ENCODE measurements around the gene TNXB. TPM values are rescaled to one million over a fixed set of nuclear protein-coding genes. Genes with fewer than 3 reads are reported as not detected.
A peak's percentile ranks its signal among the peaks of the same experiment; 100 is the strongest.

The TNXB gene, protein sequence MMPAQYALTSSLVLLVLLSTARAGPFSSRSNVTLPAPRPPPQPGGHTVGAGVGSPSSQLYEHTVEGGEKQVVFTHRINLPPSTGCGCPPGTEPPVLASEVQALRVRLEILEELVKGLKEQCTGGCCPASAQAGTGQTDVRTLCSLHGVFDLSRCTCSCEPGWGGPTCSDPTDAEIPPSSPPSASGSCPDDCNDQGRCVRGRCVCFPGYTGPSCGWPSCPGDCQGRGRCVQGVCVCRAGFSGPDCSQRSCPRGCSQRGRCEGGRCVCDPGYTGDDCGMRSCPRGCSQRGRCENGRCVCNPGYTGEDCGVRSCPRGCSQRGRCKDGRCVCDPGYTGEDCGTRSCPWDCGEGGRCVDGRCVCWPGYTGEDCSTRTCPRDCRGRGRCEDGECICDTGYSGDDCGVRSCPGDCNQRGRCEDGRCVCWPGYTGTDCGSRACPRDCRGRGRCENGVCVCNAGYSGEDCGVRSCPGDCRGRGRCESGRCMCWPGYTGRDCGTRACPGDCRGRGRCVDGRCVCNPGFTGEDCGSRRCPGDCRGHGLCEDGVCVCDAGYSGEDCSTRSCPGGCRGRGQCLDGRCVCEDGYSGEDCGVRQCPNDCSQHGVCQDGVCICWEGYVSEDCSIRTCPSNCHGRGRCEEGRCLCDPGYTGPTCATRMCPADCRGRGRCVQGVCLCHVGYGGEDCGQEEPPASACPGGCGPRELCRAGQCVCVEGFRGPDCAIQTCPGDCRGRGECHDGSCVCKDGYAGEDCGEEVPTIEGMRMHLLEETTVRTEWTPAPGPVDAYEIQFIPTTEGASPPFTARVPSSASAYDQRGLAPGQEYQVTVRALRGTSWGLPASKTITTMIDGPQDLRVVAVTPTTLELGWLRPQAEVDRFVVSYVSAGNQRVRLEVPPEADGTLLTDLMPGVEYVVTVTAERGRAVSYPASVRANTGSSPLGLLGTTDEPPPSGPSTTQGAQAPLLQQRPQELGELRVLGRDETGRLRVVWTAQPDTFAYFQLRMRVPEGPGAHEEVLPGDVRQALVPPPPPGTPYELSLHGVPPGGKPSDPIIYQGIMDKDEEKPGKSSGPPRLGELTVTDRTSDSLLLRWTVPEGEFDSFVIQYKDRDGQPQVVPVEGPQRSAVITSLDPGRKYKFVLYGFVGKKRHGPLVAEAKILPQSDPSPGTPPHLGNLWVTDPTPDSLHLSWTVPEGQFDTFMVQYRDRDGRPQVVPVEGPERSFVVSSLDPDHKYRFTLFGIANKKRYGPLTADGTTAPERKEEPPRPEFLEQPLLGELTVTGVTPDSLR (N-terminal part only)
- 3.4 and 6.0 TPM in 2 replicates for total RNA-seq (2014; rRNA removed; shearing (Covaris generic))
- polyA plus RNA-seq (2016; fragmentation: Nextera tagmentation; extraction: Ambion mirVana) = 1.1 and 2.0 TPM in 2 replicates
- long read RNA-seq = 0 reads

DNA sequence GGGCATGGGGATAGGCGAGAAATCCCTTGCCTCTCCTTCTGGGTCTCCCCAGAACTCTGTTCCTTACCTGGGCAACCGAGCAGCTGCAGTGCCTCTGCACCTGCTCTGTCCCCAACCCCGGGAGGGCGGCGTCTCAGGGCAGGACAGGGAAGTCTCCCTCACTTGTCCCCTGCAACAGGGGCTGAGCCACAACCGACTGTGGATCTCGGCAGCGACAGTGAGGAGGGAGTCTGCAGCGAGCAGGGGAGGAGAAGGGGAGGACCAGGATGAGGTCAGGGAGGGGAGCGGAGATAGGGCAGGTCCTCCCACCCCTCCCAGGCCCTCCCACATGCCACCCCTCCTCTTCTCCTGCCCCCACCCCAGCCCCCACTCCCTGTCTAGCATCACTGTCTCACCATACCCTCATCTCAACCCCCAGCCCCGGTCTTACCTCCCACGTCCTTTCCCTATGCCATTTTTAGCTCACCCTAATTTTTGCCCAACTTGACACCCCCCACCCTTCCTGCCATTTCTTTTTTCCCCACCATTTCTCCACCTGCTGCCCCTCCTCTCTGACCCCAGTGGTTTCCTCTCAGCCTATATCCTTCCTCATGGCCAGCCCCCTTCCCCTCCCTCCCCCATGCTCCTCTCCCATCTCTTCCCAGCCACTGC, at the start of gene TNXB:
Gene TNXB, minus strand, starts transcription at position 225 of the 651 bp plus-strand sequence. CDS start 11,140 bp downstream, outside the sequence.
- Histone ChIP-seq H3K79me2 (replicated peaks; ENCODE audit: insufficient read depth) (no peaks in the 10 kb centered on the region), H3K36me3 (ENCODE audit: insufficient read depth) (no peaks in the 10 kb centered on the region), H3K27ac (ENCODE audit: low read depth) (no peak within 1 kb of the TSS), H2AFZ (no peak within 1 kb of the TSS), H4K20me1 (replicated peaks; ENCODE audit: insufficient read depth) (no peaks in the 10 kb centered on the region; the same call in none of the 2 replicates), H3K9me2 (ENCODE audit: insufficient read depth) (no peaks in the 10 kb centered on the region; the same call in 1 of the 2 replicates), H3K4me2 (peak within 1 kb of the TSS; percentile 68), H3K4me1 (ENCODE audit: insufficient read depth) (peaks cover 13% of the 10 kb centered on the region; the same call in 1 of the 2 replicates), H3K4me3 (peak within 1 kb of the TSS; percentile 41; the same call in 1 of the 2 replicates), H3K27me3 (ENCODE audit: insufficient read depth) (peaks cover 8% of the 10 kb centered on the region; the same call in 1 of the 2 replicates), H3F3A (replicated peaks; ENCODE audit: low read depth) (no peaks in the 10 kb centered on the region)
- ATAC-seq (peak; percentile 18), DNase-seq (ENCODE audit: low spot score) (no peak)
- peaks cover 21% of the 10 kb centered on the region for H3K27me3 Mint-ChIP-seq (ENCODE audit: insufficient read depth, low read depth, poor library complexity)
- no peak within 1 kb of the TSS; the same call in 1 of the 2 replicates for H3K27ac Mint-ChIP-seq
- H3K9me3 Mint-ChIP-seq = no peaks in the 10 kb centered on the region; the same call in 2 of the 3 replicates
- H3K4me1 Mint-ChIP-seq = peaks cover 23% of the 10 kb centered on the region
- H3K36me3 Mint-ChIP-seq (ENCODE audit: low read depth) = peaks cover 3% of the 10 kb centered on the region; the same call in 1 of the 3 replicates
- peak within 1 kb of the TSS; percentile 45 for H3K4me3 Mint-ChIP-seq
- TF ChIP-seq JUNB (IDR thresholded peaks at IDR 0.05; ENCODE audit: unreplicated experiment) (no peak), CTCF (conservative IDR thresholded peaks at IDR 0.05; ENCODE audit: low read depth in 2 of 2) (no peak), NANOG (IDR thresholded peaks at IDR 0.05; ENCODE audit: borderline replicate concordance) (no peak), REST (IDR thresholded peaks at IDR 0.05; ENCODE audit: unreplicated experiment) (no peak), EZH2 (IDR thresholded peaks at IDR 0.05; ENCODE audit: low read depth, unreplicated experiment) (no peak), EZH2phosphoT487 (IDR thresholded peaks at IDR 0.05; ENCODE audit: unreplicated experiment) (no peak), POLR2AphosphoS5 (IDR thresholded peaks at IDR 0.05; ENCODE audit: low read depth) (no peak), ZNF331 (CRISPR knock-in tag; IDR thresholded peaks at IDR 0.05; ENCODE audit: low read depth) (no peak)
- TF ChIP-seq, protein P1, sequence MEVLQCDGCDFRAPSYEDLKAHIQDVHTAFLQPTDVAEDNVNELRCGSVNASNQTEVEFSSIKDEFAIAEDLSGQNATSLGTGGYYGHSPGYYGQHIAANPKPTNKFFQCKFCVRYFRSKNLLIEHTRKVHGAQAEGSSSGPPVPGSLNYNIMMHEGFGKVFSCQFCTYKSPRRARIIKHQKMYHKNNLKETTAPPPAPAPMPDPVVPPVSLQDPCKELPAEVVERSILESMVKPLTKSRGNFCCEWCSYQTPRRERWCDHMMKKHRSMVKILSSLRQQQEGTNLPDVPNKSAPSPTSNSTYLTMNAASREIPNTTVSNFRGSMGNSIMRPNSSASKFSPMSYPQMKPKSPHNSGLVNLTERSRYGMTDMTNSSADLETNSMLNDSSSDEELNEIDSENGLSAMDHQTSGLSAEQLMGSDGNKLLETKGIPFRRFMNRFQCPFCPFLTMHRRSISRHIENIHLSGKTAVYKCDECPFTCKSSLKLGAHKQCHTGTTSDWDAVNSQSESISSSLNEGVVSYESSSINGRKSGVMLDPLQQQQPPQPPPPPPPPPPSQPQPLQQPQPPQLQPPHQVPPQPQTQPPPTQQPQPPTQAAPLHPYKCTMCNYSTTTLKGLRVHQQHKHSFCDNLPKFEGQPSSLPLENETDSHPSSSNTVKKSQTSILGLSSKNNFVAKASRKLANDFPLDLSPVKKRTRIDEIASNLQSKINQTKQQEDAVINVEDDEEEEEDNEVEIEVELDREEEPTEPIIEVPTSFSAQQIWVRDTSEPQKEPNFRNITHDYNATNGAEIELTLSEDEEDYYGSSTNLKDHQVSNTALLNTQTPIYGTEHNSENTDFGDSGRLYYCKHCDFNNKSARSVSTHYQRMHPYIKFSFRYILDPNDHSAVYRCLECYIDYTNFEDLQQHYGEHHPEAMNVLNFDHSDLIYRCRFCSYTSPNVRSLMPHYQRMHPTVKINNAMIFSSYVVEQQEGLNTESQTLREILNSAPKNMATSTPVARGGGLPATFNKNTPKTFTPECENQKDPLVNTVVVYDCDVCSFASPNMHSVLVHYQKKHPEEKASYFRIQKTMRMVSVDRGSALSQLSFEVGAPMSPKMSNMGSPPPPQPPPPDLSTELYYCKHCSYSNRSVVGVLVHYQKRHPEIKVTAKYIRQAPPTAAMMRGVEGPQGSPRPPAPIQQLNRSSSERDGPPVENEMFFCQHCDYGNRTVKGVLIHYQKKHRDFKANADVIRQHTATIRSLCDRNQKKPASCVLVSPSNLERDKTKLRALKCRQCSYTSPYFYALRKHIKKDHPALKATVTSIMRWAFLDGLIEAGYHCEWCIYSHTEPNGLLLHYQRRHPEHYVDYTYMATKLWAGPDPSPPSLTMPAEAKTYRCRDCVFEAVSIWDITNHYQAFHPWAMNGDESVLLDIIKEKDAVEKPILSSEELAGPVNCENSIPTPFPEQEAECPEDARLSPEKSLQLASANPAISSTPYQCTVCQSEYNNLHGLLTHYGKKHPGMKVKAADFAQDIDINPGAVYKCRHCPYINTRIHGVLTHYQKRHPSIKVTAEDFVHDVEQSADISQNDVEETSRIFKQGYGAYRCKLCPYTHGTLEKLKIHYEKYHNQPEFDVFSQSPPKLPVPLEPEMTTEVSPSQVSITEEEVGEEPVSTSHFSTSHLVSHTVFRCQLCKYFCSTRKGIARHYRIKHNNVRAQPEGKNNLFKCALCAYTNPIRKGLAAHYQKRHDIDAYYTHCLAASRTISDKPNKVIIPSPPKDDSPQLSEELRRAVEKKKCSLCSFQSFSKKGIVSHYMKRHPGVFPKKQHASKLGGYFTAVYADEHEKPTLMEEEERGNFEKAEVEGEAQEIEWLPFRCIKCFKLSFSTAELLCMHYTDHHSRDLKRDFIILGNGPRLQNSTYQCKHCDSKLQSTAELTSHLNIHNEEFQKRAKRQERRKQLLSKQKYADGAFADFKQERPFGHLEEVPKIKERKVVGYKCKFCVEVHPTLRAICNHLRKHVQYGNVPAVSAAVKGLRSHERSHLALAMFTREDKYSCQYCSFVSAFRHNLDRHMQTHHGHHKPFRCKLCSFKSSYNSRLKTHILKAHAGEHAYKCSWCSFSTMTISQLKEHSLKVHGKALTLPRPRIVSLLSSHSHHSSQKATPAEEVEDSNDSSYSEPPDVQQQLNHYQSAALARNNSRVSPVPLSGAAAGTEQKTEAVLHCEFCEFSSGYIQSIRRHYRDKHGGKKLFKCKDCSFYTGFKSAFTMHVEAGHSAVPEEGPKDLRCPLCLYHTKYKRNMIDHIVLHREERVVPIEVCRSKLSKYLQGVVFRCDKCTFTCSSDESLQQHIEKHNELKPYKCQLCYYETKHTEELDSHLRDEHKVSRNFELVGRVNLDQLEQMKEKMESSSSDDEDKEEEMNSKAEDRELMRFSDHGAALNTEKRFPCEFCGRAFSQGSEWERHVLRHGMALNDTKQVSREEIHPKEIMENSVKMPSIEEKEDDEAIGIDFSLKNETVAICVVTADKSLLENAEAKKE (CRISPR knock-in tag; IDR thresholded peaks at IDR 0.05) = no peak
